Right kidney (tissue), 1 donor: Measurements from ENCODE around the gene EYS.

Source experiments
- DNase-seq: peaks from one replicate; pipeline ENCODE4 v3.0.0-alpha.2; 2016

Gene EYS

DNA sequence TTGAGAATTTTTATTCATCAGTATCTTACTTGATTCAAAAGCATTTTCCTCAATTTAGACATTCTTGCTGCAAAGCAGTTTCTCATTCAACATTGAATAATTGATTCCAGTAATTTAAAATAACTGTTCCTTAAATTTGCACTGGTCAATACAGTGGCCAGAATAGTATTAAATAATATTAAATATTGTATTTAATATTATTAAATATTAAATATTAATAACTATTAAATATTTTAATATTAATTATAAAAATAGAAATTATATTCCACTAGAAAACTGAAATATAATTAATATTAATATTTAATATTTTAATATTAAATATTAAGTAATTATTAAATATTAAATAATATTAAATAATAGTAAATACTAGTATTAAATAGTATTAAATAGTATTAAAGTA lies 758.8 kb downstream of the EYS start:
- no peak for DNase-seq

DNA sequence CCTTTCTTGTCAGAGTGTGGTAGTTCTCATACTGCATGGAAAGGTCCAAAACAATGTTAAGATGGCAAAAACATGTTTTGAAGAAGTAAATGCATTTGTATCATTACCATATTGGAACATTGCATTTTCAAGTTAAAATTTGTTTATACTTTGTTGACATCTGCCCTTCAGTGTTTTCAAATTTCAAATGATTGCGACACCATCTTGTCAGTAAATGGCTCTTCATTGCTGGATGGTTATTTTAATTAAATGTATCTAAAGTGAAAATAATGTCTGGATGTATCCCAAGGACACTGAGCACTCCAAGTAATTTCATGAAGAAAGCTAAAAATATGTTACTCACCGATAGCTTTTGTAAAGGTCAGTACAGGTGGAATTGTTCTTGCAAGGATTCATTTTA lies 761.6 kb downstream of the EYS start:
- no peak for DNase-seq

DNA sequence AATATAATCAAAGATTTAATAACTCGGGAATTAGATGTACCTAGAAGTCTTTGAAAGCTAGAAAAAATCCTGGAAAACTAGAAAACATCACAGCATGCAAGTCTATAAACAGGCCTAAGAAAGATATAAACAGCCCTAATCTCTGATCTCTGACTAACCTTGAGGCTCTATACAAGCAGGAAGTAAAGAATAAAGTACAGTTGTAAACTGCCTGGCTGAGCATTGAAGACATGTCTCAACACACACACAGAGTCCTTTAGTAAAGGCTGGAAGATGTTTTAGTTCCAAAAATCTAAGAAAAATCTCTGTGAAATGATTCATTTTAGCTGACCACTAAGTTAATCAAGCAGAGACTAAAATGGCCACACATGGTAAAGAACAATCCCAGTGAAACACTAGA lies 774.5 kb downstream of the EYS start:
- DNase-seq: no peak

DNA sequence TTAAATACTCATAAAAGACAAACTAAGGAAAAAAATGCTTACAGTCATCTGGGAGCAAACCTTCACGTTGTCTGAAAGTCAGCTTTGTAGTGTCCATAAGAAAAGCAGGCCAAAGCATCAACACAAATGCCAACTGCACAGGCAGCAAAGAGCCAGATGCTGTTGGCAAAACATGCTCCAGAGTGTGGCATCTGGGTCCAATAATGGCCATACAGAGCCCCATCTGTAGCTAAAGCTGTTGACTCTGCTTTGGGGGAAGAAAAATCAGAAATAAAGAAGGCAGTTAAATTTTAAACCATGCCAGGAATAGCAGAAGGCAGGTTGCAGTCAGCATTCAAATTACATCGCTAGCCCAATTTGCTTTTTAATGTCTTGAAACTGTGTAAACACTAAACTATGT lies 776.3 kb downstream of the EYS start:
- DNase-seq: no peak

DNA sequence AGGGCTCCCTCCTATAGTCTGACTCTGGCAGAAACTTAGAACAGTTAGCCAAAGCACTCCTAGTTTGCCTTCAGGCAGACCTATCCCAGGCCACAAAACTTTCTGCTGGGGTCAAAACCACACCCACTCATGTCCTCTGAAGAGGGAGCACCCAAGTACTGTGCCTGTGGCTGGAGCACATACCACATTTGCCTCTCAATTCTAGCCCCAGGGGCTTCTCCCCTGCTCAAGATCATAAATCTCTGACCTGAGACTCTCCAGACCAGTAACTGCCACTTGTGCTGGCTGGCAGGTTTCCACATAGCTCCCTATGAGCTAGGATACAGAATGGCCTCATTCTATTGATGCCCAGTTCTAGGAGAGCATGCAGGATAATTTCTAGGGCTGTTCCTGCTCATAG lies 781.0 kb downstream of the EYS start:
- DNase-seq: no peak

DNA sequence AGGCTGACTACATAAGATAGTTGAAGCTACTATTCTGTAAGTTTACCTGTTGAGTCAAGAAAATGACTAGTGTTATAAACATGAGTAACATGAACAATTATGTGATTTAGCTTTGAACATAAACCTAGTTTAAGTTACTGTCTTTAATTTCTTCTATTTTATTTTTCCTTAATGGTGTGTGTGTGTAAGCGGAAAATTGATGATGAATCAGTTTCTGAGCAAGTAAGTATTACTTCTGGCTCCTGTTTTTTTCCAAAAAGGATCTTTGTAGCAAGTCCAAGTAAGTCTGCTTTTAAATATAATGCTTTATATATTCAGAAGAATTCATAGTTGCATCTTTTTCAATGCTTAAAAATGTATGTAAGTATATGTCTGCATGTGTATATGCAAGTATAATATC lies 786.8 kb downstream of the EYS start:
- DNase-seq: no peak

DNA sequence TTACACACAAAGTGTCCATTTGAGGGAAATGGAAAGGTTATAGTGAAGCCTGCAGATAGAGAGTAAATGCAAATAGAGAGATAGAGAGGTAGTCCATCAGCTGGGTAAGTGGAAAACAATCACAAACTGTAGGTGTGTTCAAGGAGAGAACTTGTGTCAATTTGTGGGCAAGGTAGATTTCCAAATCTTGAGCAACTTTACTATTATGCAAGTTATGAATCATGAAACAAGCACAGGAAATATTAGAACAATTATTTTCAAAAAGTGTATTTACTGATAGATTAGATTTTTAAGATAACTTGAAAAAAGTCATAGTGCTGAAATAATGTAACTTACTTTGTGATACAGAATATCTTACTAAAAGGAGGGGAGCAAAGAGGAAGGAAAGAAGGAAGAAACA lies 792.9 kb downstream of the EYS start:
- DNase-seq: no peak

DNA sequence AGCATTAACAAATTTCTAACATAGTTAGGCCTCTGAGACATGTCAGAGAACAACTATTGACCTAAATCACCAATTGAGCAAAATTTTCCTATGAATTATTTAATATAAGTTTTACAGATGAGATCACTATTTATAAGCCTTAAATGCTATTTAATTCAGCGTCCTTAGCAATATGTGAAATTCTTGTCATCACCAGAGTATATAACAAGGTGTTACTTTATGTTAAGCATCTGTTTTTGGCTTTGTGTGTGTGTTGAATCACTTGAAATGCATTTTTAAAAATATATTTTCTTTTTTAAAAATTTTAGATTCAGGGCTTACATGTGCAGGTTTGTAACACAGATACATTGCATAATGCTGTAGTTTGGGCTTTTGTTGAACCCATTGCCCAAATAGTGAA lies 794.1 kb downstream of the EYS start:
- no peak for DNase-seq

DNA sequence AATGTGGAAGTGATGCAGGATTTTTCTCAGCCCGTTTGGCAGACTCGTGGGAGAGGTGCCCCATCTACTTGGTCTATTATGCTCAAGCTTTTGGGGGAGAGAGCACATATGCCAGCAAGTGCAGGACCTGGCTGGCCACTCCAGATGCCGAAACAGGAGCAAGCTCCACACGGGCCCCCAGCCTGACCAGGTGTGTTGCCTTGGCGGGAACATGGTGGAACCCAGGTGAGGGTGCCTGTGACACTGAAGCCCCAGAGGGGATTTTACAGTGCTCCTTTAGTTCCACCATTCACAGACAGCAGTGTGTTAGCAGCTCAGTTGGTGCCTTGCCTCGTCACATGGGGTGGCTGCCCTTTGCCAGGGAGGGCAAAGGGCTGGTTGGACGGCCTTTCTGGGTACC lies 798.9 kb downstream of the EYS start:
- no peak for DNase-seq

DNA sequence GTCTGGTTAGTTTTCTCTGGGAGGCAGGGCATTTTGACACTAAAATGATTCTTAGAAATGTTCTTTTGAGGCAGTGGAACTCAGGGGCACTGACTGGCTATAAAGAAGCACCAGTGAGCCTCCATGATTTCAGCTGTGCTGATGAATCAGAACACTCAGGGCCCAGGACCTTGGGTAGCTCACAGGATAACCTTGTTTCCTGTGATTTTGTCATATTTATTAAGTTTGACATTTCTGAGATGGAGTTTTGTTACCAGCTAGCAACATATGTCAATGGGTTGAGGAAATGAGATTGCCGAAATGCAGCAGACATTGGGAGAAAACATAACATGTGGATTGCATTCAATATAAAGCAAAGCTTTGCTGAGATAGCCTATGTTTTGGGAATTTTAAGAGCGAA lies 802.4 kb downstream of the EYS start:
- DNase-seq: no peak

DNA sequence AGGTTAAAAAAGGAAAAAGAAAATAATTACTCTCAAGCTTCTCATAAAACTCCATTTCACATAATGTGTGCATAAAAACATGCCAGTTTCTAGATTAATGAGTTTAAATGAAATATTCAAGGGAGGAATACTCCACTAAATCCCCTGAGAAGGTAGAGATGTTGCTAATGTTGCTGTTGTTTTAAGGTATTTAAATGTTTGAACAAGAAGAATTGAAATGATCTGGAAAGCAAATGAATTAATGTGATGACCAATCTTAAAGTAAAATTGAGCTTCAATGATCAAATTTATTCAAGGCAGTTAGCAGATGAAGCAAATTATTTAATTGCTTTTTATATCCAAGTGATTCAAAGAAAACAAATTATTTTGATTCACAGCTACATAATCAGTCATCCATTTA lies 804.4 kb downstream of the EYS start:
- DNase-seq: no peak

DNA sequence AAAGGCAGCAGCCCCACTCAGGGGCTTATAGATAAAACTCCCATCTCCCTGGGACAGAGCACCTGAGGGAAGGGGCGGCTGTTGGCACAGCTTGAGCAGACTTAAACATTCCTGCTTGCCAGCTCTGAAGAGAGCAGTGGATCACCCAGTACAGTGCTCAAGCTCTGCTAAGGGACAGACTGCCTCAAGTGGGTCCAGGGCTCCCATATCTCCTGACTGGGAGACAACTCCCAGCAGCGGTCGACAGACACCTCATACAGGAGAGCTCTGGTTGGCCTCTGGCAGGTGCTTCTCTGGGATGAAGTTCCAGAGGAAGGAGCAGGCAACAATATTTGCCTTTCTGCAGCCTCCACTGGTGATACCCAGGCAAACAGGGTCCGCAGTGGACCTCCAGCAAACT lies 810.1 kb downstream of the EYS start:
- DNase-seq: no peak

DNA sequence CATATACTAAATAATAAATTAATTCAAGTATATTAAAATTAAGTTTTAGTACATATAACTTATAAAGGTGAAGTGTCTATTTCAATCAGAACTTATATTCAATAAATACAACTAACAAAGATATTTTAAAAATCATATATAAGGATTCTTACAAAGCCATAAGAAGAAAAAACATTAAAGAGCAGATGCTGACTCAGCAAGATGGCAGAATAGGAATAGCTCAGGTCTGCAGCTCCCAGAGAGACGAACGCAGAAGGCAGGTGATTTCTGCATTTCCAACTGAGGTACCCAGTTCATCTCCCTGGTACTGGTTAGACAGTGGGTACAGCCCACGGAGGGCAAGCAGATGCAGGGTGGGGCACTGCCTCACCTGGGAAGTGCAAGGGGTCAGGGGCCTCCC lies 811.1 kb downstream of the EYS start:
- DNase-seq: no peak

DNA sequence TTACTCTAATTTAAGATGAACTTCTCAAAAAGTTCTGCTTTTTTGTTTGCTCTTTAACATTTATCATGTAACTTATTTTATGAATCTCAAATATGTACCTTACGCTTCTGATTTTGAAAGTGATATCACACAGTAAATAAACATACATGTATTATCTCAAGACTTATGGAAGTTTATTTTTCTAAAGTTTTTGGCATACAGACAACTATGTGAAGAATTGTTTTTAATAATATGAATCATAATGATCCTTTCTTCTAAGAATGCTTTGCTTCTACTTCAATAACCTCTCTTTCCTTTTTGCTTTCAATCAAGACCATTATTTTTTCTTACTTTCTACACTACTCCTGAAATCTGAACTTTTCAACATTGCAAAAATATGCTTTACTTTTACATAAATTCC lies 816.4 kb downstream of the EYS start:
- DNase-seq: no peak

DNA sequence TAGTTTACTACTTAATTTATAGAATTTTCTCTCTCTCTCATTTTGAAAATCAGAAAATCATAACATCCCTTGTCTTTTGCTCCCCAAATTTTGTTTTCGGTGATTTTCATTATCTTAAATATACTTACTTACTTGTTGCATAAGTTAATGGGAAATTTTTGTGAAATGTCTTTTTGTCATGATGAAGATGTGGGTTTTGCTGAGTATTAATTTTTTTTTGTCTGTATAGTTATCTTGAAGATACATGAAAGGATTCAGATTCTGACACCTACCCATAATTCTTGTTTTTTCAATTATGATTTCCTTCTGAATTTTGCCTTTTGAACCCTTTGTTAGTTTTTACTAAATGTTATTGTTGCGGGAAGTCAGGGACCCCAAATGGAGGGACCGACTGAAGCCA lies 817.9 kb downstream of the EYS start:
- DNase-seq: no peak

DNA sequence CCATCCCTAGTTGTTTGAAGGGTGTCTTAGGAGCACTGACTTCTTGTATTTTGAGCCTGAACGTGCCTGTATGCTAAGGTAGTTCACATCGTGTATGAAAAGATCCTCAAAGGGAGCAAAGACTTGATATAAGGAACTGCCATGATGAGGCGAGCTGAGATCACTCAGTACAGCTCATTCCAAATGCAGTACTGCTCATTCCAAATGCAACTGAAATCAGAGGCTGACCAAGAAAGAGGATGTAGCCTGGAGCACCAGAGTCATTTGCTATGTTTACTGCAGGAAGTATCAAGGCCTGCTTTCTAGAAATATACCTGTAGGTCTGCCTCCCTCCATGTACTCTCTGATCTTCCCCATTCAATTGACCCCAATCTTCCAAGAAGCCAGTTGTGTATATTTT lies 832.2 kb downstream of the EYS start:
- DNase-seq: no peak

DNA sequence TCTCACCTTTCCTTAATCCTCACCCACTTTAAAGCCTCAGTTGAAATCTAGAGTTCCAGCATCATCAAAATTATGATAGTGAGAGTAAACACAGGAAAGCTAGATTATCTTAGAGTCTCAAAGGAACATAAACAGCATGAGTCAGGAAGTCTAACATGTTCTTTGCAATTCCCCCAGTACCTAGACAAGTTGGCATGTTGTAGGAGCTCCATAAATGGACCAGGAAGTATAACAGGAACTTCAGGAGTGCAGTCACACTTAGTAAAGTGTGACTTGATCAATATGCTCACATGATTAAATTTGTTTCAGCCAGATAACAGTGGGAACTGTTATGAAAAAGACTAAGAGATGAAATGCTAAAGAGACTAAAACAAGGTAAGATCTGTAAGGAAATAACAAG lies 834.4 kb downstream of the EYS start:
- no peak for DNase-seq

DNA sequence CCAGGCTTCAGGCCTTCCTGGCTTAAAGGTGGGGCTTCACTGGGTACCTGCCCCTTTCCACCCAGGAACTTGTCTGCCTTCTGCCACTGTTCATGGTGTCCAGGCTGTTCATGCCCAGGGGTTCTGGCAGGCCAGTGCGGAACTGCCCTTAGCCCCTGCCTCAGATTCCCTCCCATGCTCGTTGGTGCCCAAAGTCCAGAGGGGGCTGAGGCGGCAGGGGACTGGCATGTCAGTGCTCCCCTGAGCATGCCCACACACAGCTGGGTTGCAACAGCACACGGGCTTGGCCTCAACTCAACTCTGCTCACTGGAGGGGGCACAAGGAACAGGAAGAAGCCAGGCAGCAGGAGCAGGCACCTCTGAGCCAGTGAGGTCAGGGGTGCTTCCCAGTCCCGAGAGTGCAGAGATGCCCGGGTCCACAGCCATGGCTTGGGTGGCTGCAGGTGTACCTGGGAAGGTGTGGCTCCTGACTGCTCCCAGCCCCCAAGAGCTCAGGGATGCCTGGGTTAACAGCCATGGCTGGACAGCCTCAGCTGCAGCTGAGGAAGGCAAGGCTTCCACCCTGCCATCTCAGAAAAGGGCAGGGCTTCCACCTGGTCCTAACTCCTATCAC lies 845.9 kb downstream of the EYS start:
- no peak for DNase-seq

DNA sequence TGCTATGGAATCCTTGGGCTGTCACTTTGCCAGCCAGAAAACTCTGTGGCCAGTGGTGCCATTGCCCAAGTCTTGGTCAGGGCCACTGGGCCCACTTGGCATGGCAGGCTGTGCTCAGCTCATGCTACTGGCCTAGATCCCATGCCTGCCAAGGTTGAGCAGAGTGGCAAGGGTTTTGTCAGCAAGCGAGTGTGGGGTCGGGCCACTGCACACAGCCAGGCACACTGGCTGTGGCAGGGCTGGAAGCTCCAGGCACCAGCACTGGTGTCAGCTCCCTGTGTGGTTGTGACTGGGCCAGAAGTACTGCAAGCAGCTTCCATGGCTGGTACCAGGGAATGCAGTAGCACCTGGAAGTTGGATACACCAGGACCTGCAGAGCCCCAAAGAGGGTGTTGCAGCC lies 846.8 kb downstream of the EYS start:
- no peak for DNase-seq

DNA sequence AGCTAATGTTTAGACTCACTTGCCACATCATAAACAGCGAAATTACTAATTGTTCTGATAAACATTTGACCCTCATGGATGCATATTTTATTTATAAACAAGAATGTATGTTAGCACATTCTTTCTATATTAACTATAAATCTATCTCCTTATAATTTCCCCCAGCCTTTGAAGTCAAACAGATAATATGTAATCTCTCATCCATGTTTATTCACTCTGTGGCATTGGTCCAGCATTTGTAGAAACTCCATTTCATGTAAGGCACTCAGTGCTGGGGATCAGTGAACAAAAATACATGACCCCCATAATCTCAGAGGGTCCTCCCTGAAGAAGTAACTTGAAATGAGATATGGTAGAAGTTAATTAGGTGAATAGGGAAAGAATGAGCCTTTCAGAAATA lies 856.9 kb downstream of the EYS start:
- DNase-seq: no peak

DNA sequence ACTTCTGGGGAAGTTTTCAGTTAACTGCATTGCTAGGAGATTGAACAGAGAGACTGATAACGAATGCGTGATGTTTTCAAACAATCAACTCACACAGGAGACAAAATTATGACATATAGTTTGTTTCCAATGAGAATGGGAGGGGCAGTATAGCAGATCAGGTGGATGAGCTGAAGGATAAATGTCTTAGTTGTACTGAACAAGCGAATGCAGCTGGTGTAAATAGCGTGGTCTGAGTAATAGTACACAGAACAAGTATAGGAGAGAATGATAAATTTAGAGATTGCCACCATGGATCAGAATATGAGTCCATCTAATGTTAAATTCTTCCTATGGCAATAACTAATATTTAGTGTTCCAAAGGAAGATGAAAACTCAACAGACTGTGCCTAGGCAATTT lies 858.6 kb downstream of the EYS start:
- DNase-seq: no peak

DNA sequence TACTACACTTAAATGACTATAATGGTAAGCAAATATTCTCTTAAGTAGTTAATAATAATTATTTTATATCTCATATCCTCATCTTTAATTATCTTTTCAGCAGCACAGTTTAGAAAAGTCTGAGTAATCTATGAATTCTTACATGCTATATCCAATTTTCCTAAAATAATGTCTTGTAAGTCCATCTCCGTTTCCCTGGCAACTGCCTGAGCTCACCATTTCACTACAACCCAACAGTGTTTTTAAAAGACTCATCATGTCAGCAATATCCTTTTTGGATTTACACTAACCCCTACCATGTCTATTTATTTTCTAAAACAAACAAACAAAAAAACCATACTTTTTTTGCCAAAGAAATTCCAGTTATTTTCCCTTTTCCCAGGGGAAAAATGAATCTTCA lies 859.6 kb downstream of the EYS start:
- DNase-seq: no peak

DNA sequence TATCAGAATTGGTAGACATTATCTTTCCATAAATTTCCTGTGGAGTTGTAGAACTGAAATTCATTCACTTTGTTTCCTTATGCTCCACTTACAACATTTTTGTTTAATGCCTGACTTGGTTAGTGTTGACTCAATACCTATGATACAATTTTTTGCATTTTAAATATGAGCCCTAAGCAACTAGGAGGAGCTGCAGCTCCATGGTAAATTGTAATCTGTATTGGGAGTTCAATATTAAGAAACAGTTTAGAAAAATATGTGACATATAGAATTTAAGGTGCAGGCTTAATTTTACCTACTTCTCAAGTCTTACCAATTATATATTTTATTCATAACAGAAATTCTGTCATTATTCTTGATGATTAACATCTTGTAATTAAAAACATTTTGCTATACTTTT lies 868.3 kb downstream of the EYS start:
- no peak for DNase-seq

DNA sequence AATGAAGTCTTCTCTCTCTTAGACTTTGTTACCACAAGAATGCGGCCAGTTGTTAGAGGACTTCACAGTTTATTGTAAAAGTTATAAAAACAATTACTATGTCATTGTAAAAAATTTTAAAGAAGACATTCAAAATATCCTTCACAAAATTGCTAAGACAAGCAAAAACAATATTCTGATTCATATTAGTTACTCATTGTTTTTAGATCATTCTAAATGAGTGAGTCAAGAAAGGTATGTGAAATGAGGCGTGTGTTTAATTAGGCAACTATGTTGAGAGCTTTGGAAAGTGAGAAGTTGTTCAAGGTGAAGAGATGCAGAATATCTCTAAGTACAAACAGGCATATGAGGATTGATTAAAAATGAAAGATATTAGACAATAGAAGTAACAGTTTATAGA lies 875.3 kb downstream of the EYS start:
- no peak for DNase-seq

DNA sequence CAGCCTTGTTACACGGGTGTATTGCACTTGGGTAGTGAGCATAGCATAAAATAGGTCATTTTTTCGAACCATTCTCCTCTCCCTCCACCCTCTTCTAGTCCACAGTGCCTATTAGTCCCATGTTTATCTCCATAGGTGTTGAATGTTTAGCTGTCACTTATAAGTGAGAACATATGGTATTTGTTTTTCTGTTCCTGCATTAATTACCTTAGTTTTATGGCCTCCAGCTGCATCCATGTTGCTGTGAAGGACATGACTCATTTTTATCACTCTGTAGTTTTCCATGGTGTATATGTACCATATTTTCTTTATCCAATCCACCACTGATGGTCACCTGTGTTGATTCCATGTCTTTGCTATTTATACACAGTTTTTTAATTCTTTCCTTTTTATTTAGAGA lies 889.5 kb downstream of the EYS start:
- no peak for DNase-seq

DNA sequence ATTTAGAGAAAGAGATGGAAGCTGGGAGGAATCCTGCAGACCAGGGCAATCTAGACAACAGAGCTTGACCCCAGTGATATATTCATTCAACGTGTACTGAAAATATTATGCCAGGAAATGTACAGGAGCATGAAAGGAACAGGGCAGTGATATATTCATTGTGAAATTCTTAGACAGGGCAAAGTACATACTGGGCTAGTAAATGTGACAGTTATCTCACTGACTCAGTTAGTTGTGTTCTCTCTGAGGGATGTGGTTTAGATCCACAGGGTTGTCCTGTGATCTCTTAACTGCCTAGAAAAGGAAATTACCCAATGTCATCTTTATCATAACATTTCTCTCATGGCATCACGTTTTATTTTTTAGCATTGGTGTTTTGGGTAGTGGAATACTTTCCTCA lies 891.3 kb downstream of the EYS start:
- no peak for DNase-seq
